IMR-90 (cell line): ENCODE data around the gene RRP1. TPM values are rescaled to one million over a fixed set of nuclear protein-coding genes. Genes with fewer than 3 reads are reported as not detected.

Experiments
- ATAC-seq: fragments of 200-7000 bp; cut with Tn5 transposase; 2 replicates; pipeline ENCODE4 v1.9.1; 2020; ENCODE audit warnings: low read depth, mild to moderate bottlenecking, moderate library complexity
- BruUV-seq: library from RNA; stranded (reverse); fragments of 400-500 nt; replicated peaks from 2 replicates; lab custom pipeline; 2021; lab: Mats Ljungman, UMichigan
- CTCF ChIA-PET: fragments of 300-600 bp; formaldehyde crosslinking; extraction: SDS; loops from one replicate; lab custom pipeline; 2021; ENCODE audit warnings: antibody characterized with exemption; lab: Yijun Ruan, JAX
- POLR2A ChIA-PET: fragments of 300-600 bp; sonication (Branson Sonifier 250); formaldehyde crosslinking; loops from one replicate; lab custom pipeline; 2022; ENCODE audit warnings: antibody characterized with exemption; ENCODE audit not compliant: unreplicated experiment; lab: Charles Lee
- DNase-seq: peaks from one replicate; pipeline ENCODE4 v3.0.0; 2013
- H2AFZ ChIP-seq: replicated peaks from 2 replicates; pipeline ENCODE3; 2013; ENCODE audit warnings: low read length, mild to moderate bottlenecking; ENCODE audit not compliant: poor library complexity
- H2AK5ac ChIP-seq: 2 replicates; pipeline ENCODE4 v1.6.1; 2013; ENCODE audit warnings: low read depth, low read length, inconsistent platforms
- H2AK9ac ChIP-seq: replicated peaks from 2 replicates; pipeline ENCODE3; 2013; ENCODE audit warnings: mild to moderate bottlenecking, low read depth, low read length, moderate library complexity; ENCODE audit not compliant: poor library complexity
- H2BK120ac ChIP-seq: 2 replicates; pipeline ENCODE4 v1.6.1; 2013; ENCODE audit warnings: low read depth, low read length, inconsistent platforms
- H2BK15ac ChIP-seq: 3 replicates; pipeline ENCODE4 v1.6.1; 2013; ENCODE audit warnings: low read depth, low read length, inconsistent platforms
- H2BK20ac ChIP-seq: 2 replicates; pipeline ENCODE4 v1.6.1; 2013; ENCODE audit warnings: low read depth, mild to moderate bottlenecking, inconsistent platforms, low read length, moderate library complexity
- H2BK5ac ChIP-seq: 2 replicates; pipeline ENCODE4 v1.6.1; 2013; ENCODE audit warnings: mild to moderate bottlenecking, low read depth, low read length, inconsistent platforms; ENCODE audit not compliant: poor library complexity, severe bottlenecking
- H3K14ac ChIP-seq: replicated peaks from 2 replicates; pipeline ENCODE4 v1.6.1; 2013; ENCODE audit warnings: low read depth, low read length, inconsistent platforms
- H3K18ac ChIP-seq: 2 replicates; pipeline ENCODE4 v1.6.1; 2013; ENCODE audit warnings: low read depth, low read length, control low read depth
- H3K23ac ChIP-seq: 2 replicates; pipeline ENCODE4 v1.6.1; 2013; ENCODE audit warnings: low read depth, low read length, inconsistent platforms
- H3K27ac ChIP-seq: 2 replicates; pipeline ENCODE4 v1.5.1; 2013; ENCODE audit warnings: mild to moderate bottlenecking, control low read depth, low read length; ENCODE audit not compliant: insufficient read depth
- H3K27me3 ChIP-seq: 2 replicates; pipeline ENCODE4 v1.6.1; 2013; ENCODE audit warnings: low read length; ENCODE audit not compliant: control insufficient read depth, insufficient read depth
- H3K36me3 ChIP-seq: 2 replicates; pipeline ENCODE4 v1.6.1; 2013; ENCODE audit warnings: low read length, mixed read lengths; ENCODE audit not compliant: control insufficient read depth, insufficient read depth
- H3K4ac ChIP-seq: 2 replicates; pipeline ENCODE4 v1.6.1; 2013; ENCODE audit warnings: low read depth, low read length, inconsistent platforms
- H3K4me1 ChIP-seq: 2 replicates; pipeline ENCODE4 v1.6.1; 2013; ENCODE audit warnings: low read length, mixed read lengths; ENCODE audit not compliant: control insufficient read depth, insufficient read depth
- H3K4me2 ChIP-seq: 2 replicates; pipeline ENCODE4 v1.6.1; 2013; ENCODE audit warnings: low read depth, mild to moderate bottlenecking, control low read depth, low read length, moderate library complexity
- H3K4me3 ChIP-seq: 2 replicates; pipeline ENCODE4 v1.5.1; 2013; ENCODE audit warnings: low read depth, mild to moderate bottlenecking, control low read depth, low read length, moderate library complexity; ENCODE audit not compliant: insufficient read depth
- H3K56ac ChIP-seq: 2 replicates; pipeline ENCODE4 v1.6.1; 2013; ENCODE audit warnings: low read length, inconsistent platforms; ENCODE audit not compliant: insufficient read depth; ENCODE audit errors: extremely low read depth
- H3K79me1 ChIP-seq, 2 experiments: 2 replicates each; pipeline ENCODE4 v1.6.1; 2013; ENCODE audit warnings: low read length in 2 of 2, inconsistent platforms in 1 of 2, low read depth in 1 of 2
- H3K9ac ChIP-seq: 2 replicates; pipeline ENCODE4 v1.6.1; 2013; ENCODE audit warnings: low read depth, low read length, control low read depth
- H3K9me1 ChIP-seq: 2 replicates; pipeline ENCODE4 v1.6.1; 2013; ENCODE audit warnings: low read length, inconsistent platforms; ENCODE audit not compliant: insufficient read depth
- H3K9me3 ChIP-seq: 2 replicates; pipeline ENCODE4 v1.6.1; 2013; ENCODE audit warnings: low read length; ENCODE audit not compliant: control insufficient read depth, insufficient read depth
- H4K20me1 ChIP-seq: 2 replicates; pipeline ENCODE4 v1.6.1; 2013; ENCODE audit warnings: low read length, inconsistent platforms; ENCODE audit not compliant: insufficient read depth
- H4K5ac ChIP-seq: 2 replicates; pipeline ENCODE4 v1.6.1; 2013; ENCODE audit warnings: mild to moderate bottlenecking, low read depth, low read length, control low read depth
- H4K8ac ChIP-seq, 2 experiments: 2 replicates each; pipeline ENCODE4 v1.6.1; 2013; ENCODE audit warnings: low read depth in 2 of 2, low read length in 2 of 2, control low read depth in 1 of 2, inconsistent platforms in 1 of 2
- H4K91ac ChIP-seq: 2 replicates; pipeline ENCODE4 v1.6.1; 2013; ENCODE audit warnings: low read depth, low read length, inconsistent platforms; ENCODE audit not compliant: insufficient read depth
- BHLHE40 ChIP-seq: fragments of 150-350 bp; IDR thresholded peaks from 2 replicates; pipeline ENCODE4 v1.6.1; 2016; ENCODE audit warnings: mild to moderate bottlenecking, low read depth, low read length
- CHD1 ChIP-seq: IDR thresholded peaks from 2 replicates; pipeline ENCODE4 v1.6.1; 2012; ENCODE audit warnings: low read depth, low read length, improper control_type of control experiment
- FOS ChIP-seq: fragments of 150-350 bp; IDR thresholded peaks from 2 replicates; pipeline ENCODE4 v1.6.1; 2016; ENCODE audit warnings: low read depth, low read length
- MAFK ChIP-seq: IDR thresholded peaks from 2 replicates; pipeline ENCODE4 v1.6.1; 2012; ENCODE audit warnings: low read depth, low read length, improper control_type of control experiment
- MAZ ChIP-seq: IDR thresholded peaks from 2 replicates; pipeline ENCODE4 v1.6.1; 2012; ENCODE audit warnings: low read depth, mild to moderate bottlenecking, low read length, improper control_type of control experiment, moderate library complexity, borderline replicate concordance
- MXI1 ChIP-seq: IDR thresholded peaks from 2 replicates; pipeline ENCODE4 v1.6.1; 2012; ENCODE audit warnings: low read depth, mild to moderate bottlenecking, low read length, moderate library complexity, borderline replicate concordance
- RCOR1 ChIP-seq: IDR thresholded peaks from 2 replicates; pipeline ENCODE4 v1.6.1; 2012; ENCODE audit warnings: mild to moderate bottlenecking, low read length, improper control_type of control experiment; ENCODE audit not compliant: insufficient replicate concordance
- RFX5 ChIP-seq: IDR thresholded peaks from 2 replicates; pipeline ENCODE4 v1.8.0; 2012; ENCODE audit warnings: low read depth, mild to moderate bottlenecking, low read length, moderate library complexity
- WGBS, 2 experiments: methylation state at CpG; one replicate each; pipeline versions ENCODE4 v1.1.5 to v1.1.7; 2013; ENCODE audit warnings: missing lambda C conversion rate in 2 of 2; ENCODE audit not compliant: insufficient read length in 1 of 2; ENCODE audit errors: extremely low coverage in 2 of 2; 5-methylcytosine and 5-hydroxymethylcytosine counted together
- dilution Hi-C: fragments of 300-500 bp; cut with HindIII; formaldehyde crosslinking; loops from one replicate; pipeline ENCODE4 v1.14.3; 2018; ENCODE audit warnings: low sequenced_read_pairs; ENCODE audit not compliant: unreplicated experiment
- in situ Hi-C: fragments of 300-500 bp; cut with MboI; formaldehyde crosslinking; loops from 3 replicates; pipeline ENCODE4 v1.14.3; 2019; ENCODE audit warnings: low sequenced_read_pairs, inconsistent platforms, mixed read lengths
- intact Hi-C: fragments of 100-400 bp; cut with micrococcal nuclease; formaldehyde crosslinking; loops from 2 replicates; pipeline ENCODE4 v1.10.0; 2022
- polyA plus RNA-seq, 3 experiments: library from polyadenylated mRNA; depleted of rRNA; stranded (reverse); fragments of >200 nt; gene quantifications; 2 replicates each; pipeline ENCODE4 v1.2.3, GENCODE V29; 2012; ENCODE audit warnings: low replicate concordance in 1 of 3
- total RNA-seq: library from RNA; depleted of rRNA; stranded (reverse); fragments of >200 nt; gene quantifications from 2 replicates; pipeline ENCODE4 v1.2.3, GENCODE V29; 2012

Gene RRP1
- total and polyA plus RNA-seq, 2 of the 4 experiments (the other 2 are of a cell fraction) = 20.2 to 23.3 TPM

DNA sequence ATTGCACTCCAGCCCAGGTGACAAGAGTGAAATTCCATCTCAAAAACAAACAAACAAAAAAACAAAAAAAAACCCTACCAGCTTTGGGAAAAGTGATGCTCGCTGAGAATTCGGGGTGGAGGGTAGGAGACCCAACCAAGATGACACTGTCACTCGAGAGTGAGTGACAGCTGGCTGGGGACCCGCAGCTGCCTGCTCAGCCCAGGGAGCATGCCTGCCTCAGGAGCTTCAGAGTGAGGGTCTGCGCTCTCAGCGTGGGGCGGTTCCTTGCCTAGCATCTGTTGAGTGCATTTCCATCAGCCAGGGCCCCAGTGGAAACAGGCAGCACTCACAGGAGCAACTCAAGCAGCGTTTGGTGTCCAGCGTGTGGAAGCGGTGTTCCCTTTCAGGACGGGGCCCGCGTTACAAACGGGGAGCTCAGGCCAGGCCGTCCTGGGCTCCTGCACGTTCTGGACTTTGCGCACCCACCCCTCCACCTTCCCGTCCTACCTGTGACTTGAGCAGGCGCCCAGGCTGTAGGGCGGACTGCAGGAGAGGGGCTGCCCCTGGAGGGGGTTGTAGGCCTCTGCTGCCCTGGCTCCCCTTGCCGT, 19.2 kb upstream of the RRP1 start:
- ChIA-PET CTCF (no interaction called here), POLR2A (no interaction called here)
- Histone ChIP-seq H3K79me1 (peaks cover 0 to 21% of the 10 kb centered on the region in 2 experiments; a peak in 3 of 4 replicates), H2BK20ac (no peak overlapping the region), H3K9ac (no peak overlapping the region), H3K27me3 (no peaks in the 10 kb centered on the region), H2BK5ac (no peak overlapping the region), H4K91ac (no peak overlapping the region), H2AK5ac (no peak overlapping the region), H3K36me3 (peaks cover 16% of the 10 kb centered on the region), H3K18ac (no peak overlapping the region), H3K23ac (no peak overlapping the region), H2BK15ac (no peak overlapping the region), H4K20me1 (peaks cover 10% of the 10 kb centered on the region; the same call in 1 of the 2 replicates), H3K27ac (no peak overlapping the region), H2BK120ac (no peak overlapping the region), H3K4me2 (no peak overlapping the region), H3K4me3 (no peak overlapping the region), H3K9me3 (no peaks in the 10 kb centered on the region), H2AK9ac (no peak overlapping the region), H4K5ac (no peak overlapping the region), H3K14ac (no peak overlapping the region), H3K4ac (no peak overlapping the region), H3K56ac (no peak overlapping the region), H4K8ac (no peak overlapping the region), H3K4me1 (peaks cover 14% of the 10 kb centered on the region), H3K9me1 (peaks cover 16% of the 10 kb centered on the region), H2AFZ (no peak overlapping the region)
- TF ChIP-seq CHD1 (no peak), MXI1 (no peak), BHLHE40 (no peak), RCOR1 (no peak), FOS (no peak), MAFK (no peak), MAZ (no peak), RFX5 (no peak)
- intact Hi-C loops (no loop called here), in situ Hi-C loops (no loop called here), dilution Hi-C loops (no loop called here)
- no peak for DNase-seq
- ATAC-seq = no peak
- 87% methylated on average over 4 of the region's 21 CpGs; no CpG with 5 or more reads in 1 of the 2 experiments for WGBS, 2 experiments
- BruUV-seq = no TSS peak
